HG02798 (cell line): ENCODE results near the gene DLX2.
"Not testable (repeated sequence)": the region's sequence is repeated elsewhere in the genome, so short reads cannot be mapped to it uniquely, and the experiment has no call there.

ENCODE experiments used
- ATAC-seq: cut with Tn5 transposase; IDR thresholded peaks from one replicate; pipeline ENCODE4 v1.9.1; 2021; ENCODE audit warnings: mild to moderate bottlenecking; ENCODE audit not compliant: unreplicated experiment, poor library complexity

DLX2 gene

DNA sequence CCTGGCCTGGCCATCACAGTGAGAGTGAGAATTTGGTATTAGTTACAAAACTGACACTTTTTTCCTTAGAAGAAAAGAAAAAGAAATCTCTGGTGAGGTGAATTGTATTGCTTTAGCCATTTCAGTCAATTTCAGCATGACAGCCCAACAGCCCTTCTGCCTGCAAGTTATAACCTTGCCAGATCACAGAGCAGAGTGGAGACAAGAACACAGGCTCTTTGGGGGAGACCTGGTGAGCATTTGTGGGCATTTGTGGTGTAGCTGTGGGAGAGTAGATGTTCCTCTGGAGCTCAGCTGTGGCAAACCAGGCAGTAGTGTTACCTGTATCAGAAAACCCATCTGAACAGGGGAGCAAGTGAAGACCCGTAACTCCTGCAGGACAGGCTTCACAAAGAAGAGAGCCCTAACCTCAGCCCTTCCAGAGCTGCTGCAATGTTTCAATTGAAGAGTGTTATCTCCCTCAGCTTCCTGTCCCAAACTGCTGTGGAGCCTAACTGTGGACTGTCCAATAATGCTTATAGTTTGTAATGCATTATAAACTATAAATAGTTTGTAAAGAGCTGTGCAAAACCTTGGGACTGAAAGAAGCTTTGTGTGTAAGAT is 40.2 kb downstream of the DLX2 start:
- no peak for ATAC-seq

DNA sequence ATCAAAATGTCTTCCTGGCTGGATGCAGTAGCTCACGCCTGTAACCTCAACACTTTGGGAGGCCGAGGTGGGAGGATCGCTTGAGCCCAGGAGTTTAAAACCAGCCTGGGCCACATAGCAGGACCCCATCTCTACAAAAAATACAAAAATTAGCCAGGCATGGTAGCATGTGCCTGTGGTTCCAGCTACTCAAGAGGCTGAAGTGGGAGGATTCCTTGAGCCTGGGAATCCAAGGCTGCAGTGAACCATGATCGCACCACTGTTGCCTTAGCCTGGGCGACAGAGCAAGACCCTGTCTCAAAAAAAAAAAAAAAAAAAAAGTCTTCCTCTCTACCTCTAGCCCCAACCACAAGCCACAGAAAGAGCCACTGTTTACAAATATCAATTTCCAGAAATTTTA is 42.6 kb downstream of the DLX2 start:
- ATAC-seq = not testable (repeated sequence)

DNA sequence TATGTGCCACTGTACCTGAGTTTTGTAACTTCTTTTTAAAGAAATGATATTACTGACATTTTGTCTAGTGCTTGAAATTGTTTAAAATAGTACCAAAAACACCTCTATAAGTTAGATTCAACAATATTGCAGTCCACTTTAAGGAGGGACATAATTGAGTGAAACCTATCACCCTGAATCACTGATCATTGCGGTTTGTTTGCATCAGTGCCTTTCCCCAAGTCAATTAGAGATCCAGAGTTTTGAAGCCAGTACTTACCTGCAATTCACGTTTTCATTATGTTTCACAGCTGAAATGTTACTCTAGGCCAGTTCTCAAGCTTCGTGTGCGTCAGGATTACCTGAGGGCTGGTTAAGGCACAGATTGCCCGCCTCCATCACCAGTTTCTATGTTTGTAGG is 44.0 kb downstream of the DLX2 start:
- no peak for ATAC-seq

GRCh38 chr2:172056293-172056692 is 46.4 kb downstream of the DLX2 start:
- no peak for ATAC-seq

GRCh38 chr2:172053486-172053885 is 49.2 kb downstream of the DLX2 start:
- no peak for ATAC-seq

DNA sequence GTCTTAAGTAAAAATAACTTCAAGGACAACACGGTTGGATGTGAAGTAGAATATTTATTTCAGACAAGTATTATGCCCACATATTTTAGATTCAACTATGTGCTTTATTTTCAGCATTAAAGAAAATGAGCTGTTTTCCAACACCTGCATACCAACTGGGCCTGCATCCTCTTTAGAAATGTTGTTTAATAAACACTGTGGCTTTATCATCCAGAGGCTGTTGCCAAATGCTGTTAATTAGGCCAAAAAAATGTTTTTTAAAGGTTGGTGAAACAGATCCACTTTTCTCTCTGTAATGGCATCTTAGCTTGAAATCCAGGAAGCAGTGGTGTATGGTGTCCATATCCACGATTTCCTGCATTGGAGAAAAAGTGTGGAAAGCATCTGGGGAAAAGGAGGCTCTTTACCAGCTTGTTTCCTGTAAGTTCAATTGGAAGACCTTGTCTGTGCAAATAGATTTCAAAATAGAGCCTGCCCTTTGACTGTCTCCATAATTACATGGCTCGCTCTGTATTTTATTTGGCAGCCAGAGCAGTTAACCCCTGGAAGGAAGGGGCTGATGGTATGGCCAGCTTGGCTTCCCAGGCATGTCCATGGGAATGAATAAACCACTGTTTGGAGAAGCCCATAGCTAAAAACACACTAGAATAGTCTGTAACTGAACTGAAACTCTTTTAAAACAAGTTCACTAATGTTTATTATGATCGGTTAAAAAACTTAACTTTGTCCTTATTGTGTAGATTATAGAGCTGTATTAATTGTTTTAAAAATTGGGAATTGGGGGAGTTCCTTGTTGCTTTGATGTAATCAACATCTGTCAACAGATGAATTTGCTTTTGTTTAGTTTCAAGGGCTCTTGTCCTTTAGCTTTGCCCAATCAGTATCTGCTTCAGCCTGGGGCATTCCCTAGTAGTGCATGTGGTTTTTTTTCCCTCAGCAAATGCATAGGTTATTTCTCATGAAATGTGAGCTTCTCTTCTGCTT is 50.4 kb downstream of the DLX2 start:
- ATAC-seq = no peak

- ATAC-seq = no peak
Measured at GRCh38 chr2:172050479-172051125, 52.1 kb downstream of the DLX2 start.

- ATAC-seq = no peak
Measured at GRCh38 chr2:172049567-172050120, 53.1 kb downstream of the DLX2 start.
